Activated gamma-delta T cell treated with Interleukin-2 at 50 U/mL for 16 hours (primary cell): ENCODE results near the gene TMEM26.

Source experiments
- DNase-seq: peaks from one replicate; pipeline ENCODE4 v3.0.0-alpha.2; 2020

The TMEM26 gene

DNA sequence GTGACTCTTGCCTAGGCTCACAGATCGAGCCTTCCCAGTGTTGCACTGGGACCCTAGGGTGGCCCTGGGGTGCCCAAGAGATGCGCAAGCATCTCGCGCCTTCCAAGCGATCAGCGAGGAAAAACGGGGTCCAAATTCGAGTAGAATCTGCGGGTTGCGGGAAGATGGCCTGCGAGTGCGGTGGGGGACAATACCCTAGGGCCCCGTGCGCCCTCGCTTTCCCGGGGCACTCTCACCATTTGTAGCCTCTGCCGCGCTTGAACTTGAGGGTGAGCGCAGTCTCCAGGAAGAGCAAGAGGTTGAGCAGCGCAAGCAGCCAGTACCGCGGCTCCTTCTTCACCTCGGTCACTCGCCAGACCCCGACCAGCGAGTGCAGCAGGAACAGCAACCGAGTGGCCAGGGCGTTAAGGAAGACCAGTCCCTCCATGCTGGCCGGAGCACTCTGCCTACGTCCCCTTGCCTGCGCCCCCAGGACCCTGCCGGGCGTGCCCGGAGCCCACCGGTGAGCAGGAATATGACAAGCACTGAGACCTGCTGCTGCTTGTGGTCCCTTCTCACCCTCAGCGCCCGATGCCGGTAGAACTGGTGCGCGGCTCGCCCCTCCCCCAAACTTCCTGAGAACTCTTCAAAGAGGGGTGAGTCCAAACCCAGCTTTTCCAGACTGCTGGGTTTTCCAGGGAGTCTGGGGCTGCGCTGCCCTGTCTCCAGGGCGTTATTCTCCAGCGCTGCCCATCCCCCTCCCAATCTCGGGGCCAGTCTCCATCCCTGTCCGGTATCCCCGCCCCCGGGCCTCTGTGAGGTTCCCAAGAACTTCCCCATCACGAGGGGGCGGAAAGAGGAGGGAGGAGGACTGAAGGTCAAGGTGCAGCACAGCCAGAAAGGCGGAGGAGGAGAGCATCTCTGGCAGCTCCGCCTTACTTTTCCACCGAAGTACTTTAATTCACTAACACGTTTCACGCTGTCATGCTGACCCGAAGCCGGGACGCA, at the start of gene TMEM26:
Gene TMEM26 (minus strand): TSS at position 727 of the 987 bp plus-strand sequence. CDS start 300 bp downstream, at position 427.
- no peak for DNase-seq

GRCh38 chr10:61500460-61500859, 47.3 kb upstream of the TMEM26 start:
- no peak for DNase-seq

GRCh38 chr10:61492364-61492995, 39.3 kb upstream of the TMEM26 start:
- no peak for DNase-seq

GRCh38 chr10:61487506-61487905, 34.3 kb upstream of the TMEM26 start:
- no peak for DNase-seq

- DNase-seq: no peak
Measured at GRCh38 chr10:61486738-61487396, 33.7 kb upstream of the TMEM26 start.

DNA sequence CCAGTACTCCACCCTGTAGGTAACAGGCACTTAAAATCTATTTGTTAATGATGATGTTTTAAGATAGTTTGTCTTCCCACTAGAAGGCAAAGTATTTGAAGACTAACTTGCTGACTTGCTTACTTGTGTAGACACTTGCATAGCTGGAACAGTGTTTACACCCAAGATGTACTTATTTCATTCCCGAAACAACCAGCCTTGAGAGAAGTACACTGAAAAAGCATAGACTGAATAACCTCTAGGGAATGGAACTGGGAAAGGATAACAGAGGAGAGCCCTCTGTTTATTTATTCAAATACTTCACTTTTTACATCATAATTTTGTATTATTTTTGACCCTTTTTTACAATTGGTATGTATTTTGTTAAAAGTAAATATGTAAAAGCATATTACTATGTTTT, 33.1 kb upstream of the TMEM26 start:
- no peak for DNase-seq

- no peak for DNase-seq
Measured at GRCh38 chr10:61481597-61481996, 28.4 kb upstream of the TMEM26 start.

- no peak for DNase-seq
Measured at GRCh38 chr10:61480208-61480607, 27.0 kb upstream of the TMEM26 start.

DNA sequence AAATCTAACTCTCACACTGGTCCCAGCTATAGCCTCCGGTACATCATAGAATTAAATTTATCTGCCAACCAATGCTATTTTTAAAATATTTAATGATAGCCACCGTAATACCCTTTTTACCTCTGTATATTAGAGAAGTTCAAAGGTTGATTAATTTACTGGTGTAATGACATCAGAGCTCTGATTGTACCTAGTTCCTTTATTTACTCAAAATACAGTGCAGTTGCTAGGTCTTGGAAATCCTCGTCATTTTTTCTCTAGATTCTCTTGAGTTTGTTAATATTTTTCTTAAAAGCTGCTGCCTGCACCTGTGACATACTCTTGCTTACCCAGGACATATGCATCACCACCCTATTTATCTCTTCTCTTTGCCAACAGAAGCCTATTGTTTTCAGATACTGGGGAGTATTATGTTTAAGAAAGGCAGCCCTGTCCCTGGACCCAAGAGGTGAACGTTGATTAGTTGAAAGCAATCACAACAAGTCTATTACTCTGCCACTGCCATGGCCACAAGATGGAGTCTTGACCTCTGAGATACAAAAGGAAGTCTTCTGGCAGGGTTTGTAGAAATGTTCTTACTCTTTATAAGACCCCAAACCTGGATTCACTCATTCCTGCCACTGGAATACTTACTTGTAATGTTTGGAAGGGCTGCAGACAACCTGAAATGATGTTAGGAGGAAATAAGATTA, 25.6 kb upstream of the TMEM26 start:
- DNase-seq: no peak

DNA sequence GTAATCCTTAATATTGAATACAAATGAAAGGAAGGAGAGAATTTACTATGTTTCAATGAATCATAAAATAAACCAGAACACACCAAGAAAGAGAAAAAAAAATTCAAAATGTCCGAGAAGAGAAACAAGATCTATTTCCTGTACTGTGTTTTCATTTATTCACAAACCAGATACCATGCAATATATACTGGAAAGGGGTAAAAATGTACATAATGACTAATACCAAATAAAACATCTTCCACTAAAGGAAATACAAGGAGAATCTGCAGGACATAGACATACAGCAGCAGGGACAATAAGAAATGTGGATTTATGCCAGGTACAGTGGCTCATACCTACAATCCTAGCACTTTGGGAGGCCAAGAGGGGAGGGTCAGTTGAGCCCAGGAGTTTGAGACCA, 24.3 kb upstream of the TMEM26 start:
- no peak for DNase-seq

DNA sequence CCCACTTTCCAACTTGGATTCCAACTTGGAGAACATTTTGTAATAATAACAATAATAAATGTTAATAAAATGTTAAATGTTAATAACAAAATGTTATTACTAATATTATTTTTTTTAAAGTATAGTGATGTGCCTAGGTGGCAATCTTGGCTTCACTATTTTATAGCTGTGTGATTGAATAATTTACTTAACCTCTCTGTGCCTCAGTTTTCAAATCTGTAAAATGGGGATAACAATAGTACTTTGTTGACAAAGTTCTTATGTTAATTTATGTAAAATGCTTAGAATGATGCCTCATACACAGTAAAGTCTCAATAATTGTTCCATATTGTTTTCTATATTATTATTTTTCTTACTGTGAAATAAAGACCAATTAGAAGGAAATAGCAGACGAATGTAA, 23.3 kb upstream of the TMEM26 start:
- DNase-seq: no peak

- DNase-seq: no peak
Measured at GRCh38 chr10:61475449-61475873, 22.3 kb upstream of the TMEM26 start.

- no peak for DNase-seq
Measured at GRCh38 chr10:61472090-61472674, 19.0 kb upstream of the TMEM26 start.

- no peak for DNase-seq
Measured at GRCh38 chr10:61471491-61471890, 18.3 kb upstream of the TMEM26 start.

GRCh38 chr10:61470740-61471139, 17.6 kb upstream of the TMEM26 start:
- no peak for DNase-seq

DNA sequence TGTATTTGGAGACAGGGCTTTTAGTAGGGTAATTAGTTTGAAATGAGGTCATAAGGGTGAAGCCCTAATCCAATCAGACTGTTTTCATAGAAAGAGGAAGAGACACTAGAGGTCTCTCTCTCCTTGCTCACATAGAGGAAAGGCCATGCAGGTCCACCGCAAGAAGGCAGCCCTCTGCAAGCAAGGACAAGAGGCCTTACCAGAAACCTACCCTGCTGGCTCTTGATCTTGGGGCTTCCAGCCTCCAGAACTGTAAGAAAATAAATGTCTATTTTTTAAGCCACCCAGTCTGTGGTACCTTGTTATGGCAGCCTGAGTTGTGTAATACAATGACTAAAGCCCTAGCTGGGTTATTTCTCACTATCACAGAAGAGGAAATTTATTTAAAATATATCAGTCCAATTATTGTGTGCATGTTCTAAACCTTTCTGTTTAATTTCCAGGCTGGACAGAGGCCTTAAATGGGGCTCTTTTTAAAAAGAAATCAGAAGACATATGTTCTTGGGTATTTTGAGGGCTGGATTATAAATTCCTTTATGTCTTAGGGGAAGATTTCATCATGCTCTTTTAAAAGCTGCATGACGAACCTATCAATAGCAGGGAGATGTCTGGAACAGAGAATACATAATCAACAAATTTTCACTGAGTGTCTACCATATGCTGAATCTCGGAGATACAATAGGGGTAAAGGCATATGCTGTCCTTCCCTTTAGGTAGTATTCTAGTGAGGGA, 12.9 kb upstream of the TMEM26 start:
- DNase-seq: no peak

GRCh38 chr10:61465171-61465496, 12.0 kb upstream of the TMEM26 start:
- DNase-seq: no peak

- DNase-seq: no peak
Measured at GRCh38 chr10:61464461-61465170, 11.4 kb upstream of the TMEM26 start.

DNA sequence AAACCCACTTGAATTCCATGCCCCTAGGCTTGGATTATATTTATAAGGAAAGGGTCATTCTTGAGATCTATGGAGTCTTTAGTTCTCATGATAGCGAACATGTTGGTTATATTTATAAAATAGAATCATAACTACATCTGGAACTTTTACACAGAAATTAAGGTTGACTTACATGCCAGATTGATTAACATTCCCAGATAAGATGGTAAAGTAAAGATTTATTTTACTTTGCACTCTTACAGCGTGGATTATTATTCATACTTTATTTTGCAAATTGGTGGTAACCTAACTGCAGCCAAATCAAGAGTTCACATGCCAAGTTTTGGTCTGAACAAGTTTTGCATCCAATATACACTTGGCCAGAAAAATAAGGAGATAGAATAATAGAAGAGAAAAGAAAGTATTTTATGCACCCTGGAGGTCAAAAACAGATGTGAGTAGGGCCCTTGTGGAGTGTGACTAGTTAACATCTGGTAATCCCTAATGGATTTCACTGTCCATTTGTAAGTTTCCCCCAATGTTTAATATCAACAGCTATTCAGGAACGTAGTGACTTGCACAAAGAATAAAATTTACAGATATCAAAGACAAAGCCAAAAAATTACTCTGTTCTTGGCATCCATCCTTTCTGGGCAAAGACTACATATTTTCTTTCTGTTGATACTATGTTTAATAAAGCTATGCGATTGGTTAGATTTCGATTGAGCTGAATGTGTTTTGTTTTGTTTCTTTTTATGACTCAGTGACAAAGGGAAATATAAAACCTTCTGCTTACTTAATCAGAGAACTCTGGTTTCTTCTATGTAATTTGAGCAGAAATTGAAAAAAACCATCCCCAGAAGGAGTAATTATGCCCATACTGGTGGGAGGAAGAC, 10.1 kb upstream of the TMEM26 start:
- no peak for DNase-seq

- DNase-seq: no peak
Measured at GRCh38 chr10:61460835-61461234, 7.7 kb upstream of the TMEM26 start.
